DND-41 (cell line): ENCODE data around the gene WDR7.

ENCODE experiments used
- ATAC-seq: fragments of 200-7000 bp; cut with Tn5 transposase; 3 replicates; pipeline ENCODE4 v1.9.1; 2021; ENCODE audit warnings: low read depth; ENCODE audit not compliant: insufficient read depth
- DNase-seq: peaks from one replicate; pipeline ENCODE4 v3.0.0-alpha.2; 2020
- H2AFZ ChIP-seq: 2 replicates; pipeline ENCODE4 v1.6.0; 2012; ENCODE audit warnings: low read depth, low read length
- H3K27ac ChIP-seq: 2 replicates; pipeline ENCODE4 v1.5.1; 2012; ENCODE audit warnings: low read length, inconsistent platforms
- H3K27me3 ChIP-seq: fragments of 200-600 bp; sonication (generic); 2 replicates; pipeline ENCODE4 v1.6.0; 2012; ENCODE audit warnings: low read length, mild to moderate bottlenecking, inconsistent platforms; ENCODE audit not compliant: insufficient read depth, poor library complexity
- H3K36me3 ChIP-seq: 2 replicates; pipeline ENCODE4 v1.5.1; 2012; ENCODE audit warnings: low read length, inconsistent platforms; ENCODE audit not compliant: insufficient read depth
- H3K4me1 ChIP-seq: 2 replicates; pipeline ENCODE4 v1.5.1; 2012; ENCODE audit warnings: mild to moderate bottlenecking, low read length; ENCODE audit not compliant: insufficient read depth
- H3K4me2 ChIP-seq: 2 replicates; pipeline ENCODE4 v1.6.0; 2012; ENCODE audit warnings: mild to moderate bottlenecking, moderate library complexity, low read length, inconsistent platforms; ENCODE audit not compliant: insufficient read depth
- H3K4me3 ChIP-seq, 2 experiments: fragments of 200-600 bp in 1 of 2; shearing (Covaris generic) in 1 of 2; 2 replicates each; pipeline ENCODE4 v1.5.1; 2012 to 2016; ENCODE audit warnings: inconsistent platforms in 2 of 2, low read length in 2 of 2, mild to moderate bottlenecking in 2 of 2, low read depth in 1 of 2, moderate library complexity in 1 of 2
- H3K79me2 ChIP-seq: 2 replicates; pipeline ENCODE4 v1.6.0; 2012; ENCODE audit warnings: low read length, inconsistent platforms; ENCODE audit not compliant: insufficient read depth
- H3K9ac ChIP-seq: 2 replicates; pipeline ENCODE4 v1.6.0; 2012; ENCODE audit warnings: low read depth, mild to moderate bottlenecking, inconsistent platforms, low read length, moderate library complexity
- H3K9me3 ChIP-seq: 2 replicates; pipeline ENCODE4 v1.5.1; 2012; ENCODE audit warnings: low read length, moderate library complexity, mild to moderate bottlenecking, inconsistent platforms; ENCODE audit not compliant: insufficient read depth, severe bottlenecking
- H4K20me1 ChIP-seq: 2 replicates; pipeline ENCODE4 v1.6.0; 2012; ENCODE audit warnings: low read length; ENCODE audit not compliant: insufficient read depth
- EZH2 ChIP-seq: IDR thresholded peaks from 3 replicates; pipeline ENCODE4 v1.6.1; 2012; ENCODE audit warnings: borderline replicate concordance, low read depth, mild to moderate bottlenecking, moderate library complexity, low read length, inconsistent platforms; ENCODE audit not compliant: severe bottlenecking
- TF ChIP-seq, protein P1 (sequence below): IDR thresholded peaks from 2 replicates; pipeline ENCODE4 v1.5.1; 2012; ENCODE audit warnings: borderline replicate concordance, low read length, moderate library complexity, mild to moderate bottlenecking; ENCODE audit not compliant: poor library complexity, severe bottlenecking; ENCODE audit errors: extremely low read depth

The WDR7 gene

DNA sequence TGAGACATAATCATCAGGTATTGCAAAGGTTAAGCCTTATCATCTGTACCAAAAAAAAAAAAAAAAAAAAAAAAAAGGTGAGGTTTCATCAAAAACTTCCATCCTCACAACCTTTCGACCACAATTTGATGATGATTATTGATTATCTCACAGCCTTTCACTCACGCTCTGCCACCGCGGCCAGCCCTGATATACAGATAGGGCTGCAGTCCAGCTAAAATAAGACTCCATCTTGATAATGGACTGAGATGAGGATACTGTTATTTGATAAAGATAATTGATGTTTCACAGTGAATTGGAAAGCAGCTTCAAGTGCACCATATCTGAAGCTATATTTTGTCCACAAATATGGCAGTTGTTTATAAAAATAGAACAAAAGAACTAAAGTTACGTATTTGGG lies 336.1 kb downstream of the WDR7 start:
- H3K9me3 ChIP-seq = no peaks in the 10 kb centered on the region
- no peaks in the 10 kb centered on the region for H3K36me3 ChIP-seq
- no peaks in the 10 kb centered on the region for H3K27me3 ChIP-seq
- no peak overlapping the region for H2AFZ ChIP-seq
- DNase-seq (no peak), ATAC-seq (no peak)
- no peaks in the 10 kb centered on the region for H3K79me2 ChIP-seq
- no peak overlapping the region for H3K27ac ChIP-seq
- H3K4me2 ChIP-seq = no peak overlapping the region
- no peak overlapping the region for H3K9ac ChIP-seq
- no peaks in the 10 kb centered on the region for H3K4me1 ChIP-seq
- no peaks in the 10 kb centered on the region for H4K20me1 ChIP-seq
- TF ChIP-seq, protein P1, sequence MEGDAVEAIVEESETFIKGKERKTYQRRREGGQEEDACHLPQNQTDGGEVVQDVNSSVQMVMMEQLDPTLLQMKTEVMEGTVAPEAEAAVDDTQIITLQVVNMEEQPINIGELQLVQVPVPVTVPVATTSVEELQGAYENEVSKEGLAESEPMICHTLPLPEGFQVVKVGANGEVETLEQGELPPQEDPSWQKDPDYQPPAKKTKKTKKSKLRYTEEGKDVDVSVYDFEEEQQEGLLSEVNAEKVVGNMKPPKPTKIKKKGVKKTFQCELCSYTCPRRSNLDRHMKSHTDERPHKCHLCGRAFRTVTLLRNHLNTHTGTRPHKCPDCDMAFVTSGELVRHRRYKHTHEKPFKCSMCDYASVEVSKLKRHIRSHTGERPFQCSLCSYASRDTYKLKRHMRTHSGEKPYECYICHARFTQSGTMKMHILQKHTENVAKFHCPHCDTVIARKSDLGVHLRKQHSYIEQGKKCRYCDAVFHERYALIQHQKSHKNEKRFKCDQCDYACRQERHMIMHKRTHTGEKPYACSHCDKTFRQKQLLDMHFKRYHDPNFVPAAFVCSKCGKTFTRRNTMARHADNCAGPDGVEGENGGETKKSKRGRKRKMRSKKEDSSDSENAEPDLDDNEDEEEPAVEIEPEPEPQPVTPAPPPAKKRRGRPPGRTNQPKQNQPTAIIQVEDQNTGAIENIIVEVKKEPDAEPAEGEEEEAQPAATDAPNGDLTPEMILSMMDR = no peak
- TF ChIP-seq EZH2 = no peak
- no peak overlapping the region for H3K4me3 ChIP-seq

DNA sequence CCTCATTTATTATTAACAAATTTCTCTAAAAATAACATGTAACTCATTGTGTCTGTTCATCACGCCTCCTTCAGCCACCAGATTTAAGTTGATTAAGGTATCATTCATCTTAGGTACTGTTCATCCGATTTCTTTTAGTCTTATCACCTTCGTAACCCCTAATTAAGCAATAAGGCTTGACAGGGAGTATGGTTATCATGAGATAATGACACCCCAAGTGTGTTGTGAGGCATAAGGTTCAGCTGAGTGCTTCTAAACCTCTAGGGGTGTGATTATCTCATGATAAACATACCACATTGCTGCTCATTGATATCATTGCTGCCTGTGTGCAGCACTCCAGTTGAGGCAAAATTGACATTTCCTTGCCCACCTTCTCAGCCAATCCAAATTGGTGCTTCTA lies 336.9 kb downstream of the WDR7 start:
- no peaks in the 10 kb centered on the region for H3K9me3 ChIP-seq
- H4K20me1 ChIP-seq = no peaks in the 10 kb centered on the region
- H3K27ac ChIP-seq = no peak overlapping the region
- H3K36me3 ChIP-seq = no peaks in the 10 kb centered on the region
- no peaks in the 10 kb centered on the region for H3K4me1 ChIP-seq
- ATAC-seq (no peak), DNase-seq (no peak)
- no peaks in the 10 kb centered on the region for H3K27me3 ChIP-seq
- H3K4me2 ChIP-seq = no peak overlapping the region
- TF ChIP-seq EZH2 = no peak
- TF ChIP-seq, protein P1 = no peak
- H3K4me3 ChIP-seq = no peak overlapping the region
- H3K79me2 ChIP-seq = no peaks in the 10 kb centered on the region
- H2AFZ ChIP-seq = no peak overlapping the region
- no peak overlapping the region for H3K9ac ChIP-seq

DNA sequence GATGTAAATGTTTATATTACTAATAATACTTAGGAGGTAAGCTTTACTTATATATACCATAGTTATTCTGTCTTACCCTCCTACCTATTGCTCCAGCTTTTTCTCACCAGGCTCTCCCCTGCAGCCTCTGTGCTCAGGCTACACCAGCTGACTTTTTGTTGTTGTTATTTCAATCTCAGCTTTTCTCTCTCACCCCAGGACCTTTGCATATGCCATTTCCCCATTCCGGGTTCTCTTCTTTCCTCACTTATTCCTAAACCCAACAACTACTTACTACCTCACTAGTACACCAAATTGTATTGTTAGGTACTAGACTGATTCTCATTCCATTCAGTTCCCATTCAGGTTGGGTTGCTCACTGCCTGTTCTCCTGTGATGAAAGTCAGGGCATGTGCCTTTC lies 339.5 kb downstream of the WDR7 start:
- no peaks in the 10 kb centered on the region for H3K79me2 ChIP-seq
- H4K20me1 ChIP-seq = no peaks in the 10 kb centered on the region
- no peak overlapping the region for H3K4me3 ChIP-seq
- no peak for TF ChIP-seq EZH2
- TF ChIP-seq, protein P1 = no peak
- H3K36me3 ChIP-seq = no peaks in the 10 kb centered on the region
- no peak for DNase-seq
- H3K27me3 ChIP-seq = no peaks in the 10 kb centered on the region
- H2AFZ ChIP-seq = no peak overlapping the region
- H3K27ac ChIP-seq = no peak overlapping the region
- H3K4me1 ChIP-seq = no peaks in the 10 kb centered on the region
- no peak overlapping the region for H3K9ac ChIP-seq
- no peak overlapping the region for H3K4me2 ChIP-seq
- no peak for ATAC-seq
- no peaks in the 10 kb centered on the region for H3K9me3 ChIP-seq

DNA sequence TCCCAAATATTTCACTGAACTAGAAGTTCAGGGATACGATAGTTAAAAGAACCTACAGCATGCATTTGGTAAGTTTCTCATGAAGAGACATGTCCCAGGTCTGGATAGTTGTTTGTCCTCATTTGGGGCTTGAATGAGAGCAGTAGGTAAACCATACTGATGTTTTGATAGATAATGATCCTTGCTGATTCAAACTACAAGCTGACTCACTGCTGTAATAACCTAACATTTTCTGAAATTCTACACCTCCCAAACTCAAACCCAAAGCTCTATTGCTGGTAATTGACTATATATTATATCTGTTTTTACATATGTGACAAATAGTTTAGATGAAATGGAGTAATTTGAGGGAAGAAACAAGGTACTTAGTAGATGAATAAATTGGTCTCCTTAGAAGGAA lies 341.6 kb downstream of the WDR7 start:
- Histone ChIP-seq H3K27ac (no peak overlapping the region), H3K4me1 (no peaks in the 10 kb centered on the region), H3K27me3 (no peaks in the 10 kb centered on the region), H2AFZ (no peak overlapping the region), H3K4me3 (no peak overlapping the region), H3K79me2 (no peaks in the 10 kb centered on the region), H4K20me1 (no peaks in the 10 kb centered on the region), H3K4me2 (no peak overlapping the region), H3K9me3 (no peaks in the 10 kb centered on the region), H3K36me3 (no peaks in the 10 kb centered on the region), H3K9ac (no peak overlapping the region)
- ATAC-seq (no peak), DNase-seq (no peak)
- no peak for TF ChIP-seq EZH2
